Bronchial epithelial cell (primary cell): ENCODE results near the gene ADSS1. TPM values are rescaled to one million over a fixed set of nuclear protein-coding genes. Genes with fewer than 3 reads are reported as not detected.

Source experiments
- DNase-seq: peaks from one replicate; pipeline ENCODE4 v3.0.0-alpha.2; 2010; ENCODE audit warnings: low read depth
- FAIRE-seq: peaks from 2 replicates; lab custom pipeline; 2011; peaks lifted over from hg19 to GRCh38; lab: Jason Lieb, UNC
- H3K27me3 ChIP-seq: 2 replicates; pipeline ENCODE4 v1.5.1; 2011; ENCODE audit warnings: low read length; ENCODE audit not compliant: control insufficient read depth, insufficient read depth
- H3K36me3 ChIP-seq: 2 replicates; pipeline ENCODE4 v1.5.1; 2011; ENCODE audit warnings: low read length; ENCODE audit not compliant: control insufficient read depth, insufficient read depth
- H3K4me3 ChIP-seq: 2 replicates; pipeline ENCODE4 v1.5.1; 2011; ENCODE audit warnings: mild to moderate bottlenecking, low read depth, low read length, control low read depth
- CTCF ChIP-seq: IDR thresholded peaks from 2 replicates; pipeline ENCODE4 v1.5.1; 2011; ENCODE audit warnings: mild to moderate bottlenecking, moderate library complexity, low read length, control low read depth, inconsistent platforms; ENCODE audit not compliant: insufficient read depth, severe bottlenecking
- total RNA-seq: library from RNA; depleted of rRNA; stranded (reverse); fragments of >200 nt; gene quantifications from 2 replicates; pipeline ENCODE4 v1.2.1, GENCODE V29; 2014

The ADSS1 gene
- 18.2 and 34.3 TPM in 2 replicates for total RNA-seq

- Histone ChIP-seq H3K36me3 (peaks cover 10% of the 10 kb centered on the region), H3K27me3 (no peaks in the 10 kb centered on the region), H3K4me3 (peak within 1 kb of the TSS; percentile 64)
- FAIRE-seq (no peak), DNase-seq (no peak)
- peak; percentile 96 for TF ChIP-seq CTCF
Observed at GRCh38 chr14:104723651-104724406, at the start of gene ADSS1. ADSS1 (plus strand) TSS chr14:104724229; CDS start chr14:104724271, 42 bp downstream.

DNA sequence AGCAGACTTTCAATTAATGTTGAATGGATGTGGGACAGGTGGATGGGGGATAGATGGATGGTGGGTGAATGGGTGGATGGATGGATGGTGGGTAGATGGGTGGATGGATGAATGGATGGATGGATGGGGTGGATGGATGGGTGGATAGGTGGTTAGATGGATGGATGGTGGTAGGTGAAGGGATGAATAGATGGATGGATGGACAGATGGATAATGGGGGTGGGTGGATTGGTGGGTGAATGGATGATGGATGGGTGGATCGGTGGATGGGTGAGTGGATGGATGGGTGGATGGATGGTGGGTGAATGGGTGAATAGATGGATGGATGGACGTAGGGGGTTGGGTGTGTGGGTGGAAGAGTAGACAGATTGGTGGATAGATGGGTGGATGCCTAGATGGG is 48.6 kb upstream of the ADSS1 start:
- H3K36me3 ChIP-seq = no peaks in the 10 kb centered on the region
- FAIRE-seq = peak; percentile 28
- H3K27me3 ChIP-seq = no peaks in the 10 kb centered on the region
- no peak for DNase-seq
- TF ChIP-seq CTCF = no peak
- no peak overlapping the region for H3K4me3 ChIP-seq

DNA sequence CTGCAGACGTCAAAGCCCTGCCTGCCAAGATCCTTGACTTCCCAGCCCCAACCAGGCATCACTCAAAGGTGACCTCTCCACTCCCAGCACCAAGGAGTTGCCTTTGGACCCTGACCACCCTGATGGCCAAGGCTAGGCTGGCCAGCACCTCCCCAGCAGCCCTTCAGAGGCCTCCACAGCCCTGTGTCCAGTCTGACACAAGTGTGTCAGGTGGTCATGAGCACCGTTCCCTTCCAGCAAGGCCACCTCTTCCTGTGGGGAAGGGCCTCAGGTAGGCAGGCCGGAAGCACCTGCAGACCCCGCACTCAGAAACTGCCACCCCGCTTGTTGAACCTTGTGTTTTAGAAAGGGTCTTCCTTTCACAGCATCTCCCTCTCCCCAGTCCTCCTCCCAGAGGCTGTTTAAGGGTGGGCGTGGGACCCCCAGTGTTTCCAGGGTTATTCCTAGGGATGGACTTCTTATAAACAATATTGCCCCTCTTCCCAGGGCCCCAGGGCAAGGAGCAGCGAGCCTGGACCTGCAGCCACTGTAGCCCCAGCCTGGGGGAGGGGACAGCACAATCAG is 47.8 kb upstream of the ADSS1 start:
- TF ChIP-seq CTCF = no peak
- no peak for DNase-seq
- no peak for FAIRE-seq
- no peak overlapping the region for H3K4me3 ChIP-seq
- H3K27me3 ChIP-seq = no peaks in the 10 kb centered on the region
- H3K36me3 ChIP-seq = no peaks in the 10 kb centered on the region

GRCh38 chr14:104676694-104677511 is 47.1 kb upstream of the ADSS1 start:
- FAIRE-seq (no peak), DNase-seq (no peak)
- Histone ChIP-seq H3K27me3 (no peaks in the 10 kb centered on the region), H3K36me3 (no peaks in the 10 kb centered on the region), H3K4me3 (peak overlapping the region; percentile 45)
- TF ChIP-seq CTCF = no peak

DNA sequence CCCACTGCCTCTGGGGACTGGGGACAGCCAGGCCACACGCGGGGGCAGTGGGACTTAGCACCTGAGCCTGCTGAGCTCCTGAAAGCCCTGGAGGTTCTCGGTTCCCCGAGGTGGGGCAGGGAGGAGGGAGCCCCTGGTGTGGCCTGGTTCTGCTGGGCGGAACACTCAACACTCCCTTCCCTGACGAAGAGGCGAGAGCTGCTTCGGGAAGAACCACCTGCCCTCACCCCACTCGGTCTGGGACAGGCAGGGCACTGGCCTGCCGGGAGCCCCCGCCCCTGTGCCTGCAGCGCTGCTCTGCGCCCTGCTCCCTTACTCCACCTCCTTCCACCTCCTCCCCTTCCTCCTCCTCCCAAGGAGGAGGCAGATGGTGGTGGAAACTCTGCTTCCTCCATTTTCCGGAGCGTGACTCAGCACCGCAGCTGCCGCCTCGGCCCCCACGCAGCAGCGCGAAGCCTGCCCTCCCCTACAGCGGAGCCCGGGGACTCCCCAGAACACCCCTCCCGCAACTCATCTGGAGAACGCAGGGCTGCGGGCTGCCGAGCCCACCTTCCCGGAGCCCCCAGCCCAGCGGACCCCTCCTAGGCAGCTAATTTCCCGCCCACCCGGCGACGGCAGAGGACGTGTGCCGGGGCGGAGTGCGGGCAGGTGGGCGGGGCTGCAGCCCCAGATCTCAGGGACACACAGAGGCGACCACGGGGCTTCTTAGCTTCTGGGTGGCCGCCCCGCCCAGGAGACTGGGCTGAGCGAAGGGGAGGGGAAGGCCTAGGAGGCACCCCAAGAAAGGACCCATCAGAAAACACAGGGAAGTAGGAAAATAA is 46.3 kb upstream of the ADSS1 start:
- Histone ChIP-seq H3K27me3 (no peaks in the 10 kb centered on the region), H3K36me3 (no peaks in the 10 kb centered on the region), H3K4me3 (peak overlapping the region; percentile 45)
- FAIRE-seq (no peak), DNase-seq (peak; percentile 60)
- TF ChIP-seq CTCF = no peak
